Left renal pelvis (tissue), 4 donors: Measurements from ENCODE around the gene PLAAT5. TPM values are rescaled to one million over a fixed set of nuclear protein-coding genes. Genes with fewer than 3 reads are reported as not detected.
"Not testable (repeated sequence)": the region's sequence is repeated elsewhere in the genome, so short reads cannot be mapped to it uniquely, and the experiment has no call there.

ENCODE experiments used
- DNase-seq, 4 donors: peaks; one replicate each; pipeline ENCODE4 v3.0.0-alpha.2; 2013; ENCODE audit warnings: low read depth in 4 of 4, low spot score in 3 of 4
- polyA plus RNA-seq, 4 donors: library from polyadenylated mRNA; unstranded; fragments of 120-200 nt; gene quantifications; one replicate each; pipeline ENCODE4 v1.2.1, GENCODE V29; 2013; ENCODE audit not compliant: insufficient read length in 4 of 4

PLAAT5 gene
- polyA plus RNA-seq, 4 donors, result 0.50 to 10.9 (median 0.95) TPM

GRCh38 chr11:63488789-63489188 lies 2.2 kb downstream of the PLAAT5 start:
- no peak for DNase-seq

- no peak for DNase-seq
Observed at GRCh38 chr11:63485777-63486176, 5.2 kb downstream of the PLAAT5 start.

GRCh38 chr11:63480039-63480438 lies 10.9 kb downstream of the PLAAT5 start:
- no peak for DNase-seq

GRCh38 chr11:63478896-63479295 lies 12.1 kb downstream of the PLAAT5 start:
- peak in 3 of 4 donors; percentile 33 to 60 (median 40) for DNase-seq

GRCh38 chr11:63476618-63477017 lies 14.3 kb downstream of the PLAAT5 start:
- DNase-seq, result no peak

GRCh38 chr11:63472372-63472771 lies 18.6 kb downstream of the PLAAT5 start:
- no peak for DNase-seq

- no peak for DNase-seq
Observed at GRCh38 chr11:63470311-63470710, 20.7 kb downstream of the PLAAT5 start.

GRCh38 chr11:63462137-63462536 lies 28.8 kb downstream of the PLAAT5 start:
- DNase-seq, result no peak

GRCh38 chr11:63459586-63459985 lies 31.4 kb downstream of the PLAAT5 start:
- DNase-seq, result no peak

- DNase-seq, result no peak
Observed at GRCh38 chr11:63448646-63449045, 42.3 kb downstream of the PLAAT5 start.

GRCh38 chr11:63445720-63446119 lies 45.2 kb downstream of the PLAAT5 start:
- no peak for DNase-seq

GRCh38 chr11:63445118-63445517 lies 45.8 kb downstream of the PLAAT5 start:
- no peak for DNase-seq

GRCh38 chr11:63444160-63444559 lies 46.8 kb downstream of the PLAAT5 start:
- DNase-seq, result no peak

GRCh38 chr11:63443714-63444113 lies 47.3 kb downstream of the PLAAT5 start:
- no peak for DNase-seq

- DNase-seq, result not testable (repeated sequence)
Observed at GRCh38 chr11:63435831-63436230, 55.1 kb downstream of the PLAAT5 start.

GRCh38 chr11:63435351-63435750 lies 55.6 kb downstream of the PLAAT5 start:
- DNase-seq, result not testable (repeated sequence)

GRCh38 chr11:63430731-63431130 lies 60.2 kb downstream of the PLAAT5 start:
- DNase-seq, result not testable (repeated sequence)

- no peak for DNase-seq
Observed at GRCh38 chr11:63427971-63428508, 62.9 kb downstream of the PLAAT5 start.

- no peak for DNase-seq
Observed at GRCh38 chr11:63417174-63417852, 73.7 kb downstream of the PLAAT5 start.
